Astrocyte (in vitro differentiated cells and primary cell): ENCODE data around the gene GOLGA6A.

Source experiments
- EZH2 ChIP-seq: IDR thresholded peaks from 2 replicates; pipeline ENCODE4 v1.6.1; 2012; ENCODE audit warnings: mild to moderate bottlenecking, low read length, inconsistent platforms; ENCODE audit not compliant: insufficient read depth
- TF ChIP-seq, protein P1 (sequence below): IDR thresholded peaks from 2 replicates; pipeline ENCODE4 v1.5.1; 2011; ENCODE audit warnings: low read depth, mild to moderate bottlenecking, inconsistent platforms, low read length, moderate library complexity; ENCODE audit not compliant: insufficient read depth

DNA sequence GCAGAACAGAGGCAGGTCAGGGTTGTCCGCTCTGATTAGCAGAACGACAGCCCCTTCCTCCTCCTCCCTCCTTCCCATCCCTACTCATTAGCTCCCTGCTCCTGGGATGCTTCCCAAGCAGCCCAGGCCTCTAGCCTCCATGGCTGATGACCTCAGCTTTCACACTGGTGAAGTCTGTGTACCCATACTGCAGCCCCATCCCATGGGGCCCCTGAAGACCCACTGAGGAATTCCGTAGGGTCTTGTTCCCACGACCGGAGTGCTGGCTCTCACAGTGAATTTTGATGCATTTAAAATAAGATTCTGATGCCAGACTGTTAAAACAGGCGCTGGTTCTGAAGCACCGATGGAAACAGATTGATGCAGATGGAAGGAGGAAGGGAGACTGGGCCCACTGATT lies 36.1 kb downstream of the GOLGA6A start:
- TF ChIP-seq, protein P1, sequence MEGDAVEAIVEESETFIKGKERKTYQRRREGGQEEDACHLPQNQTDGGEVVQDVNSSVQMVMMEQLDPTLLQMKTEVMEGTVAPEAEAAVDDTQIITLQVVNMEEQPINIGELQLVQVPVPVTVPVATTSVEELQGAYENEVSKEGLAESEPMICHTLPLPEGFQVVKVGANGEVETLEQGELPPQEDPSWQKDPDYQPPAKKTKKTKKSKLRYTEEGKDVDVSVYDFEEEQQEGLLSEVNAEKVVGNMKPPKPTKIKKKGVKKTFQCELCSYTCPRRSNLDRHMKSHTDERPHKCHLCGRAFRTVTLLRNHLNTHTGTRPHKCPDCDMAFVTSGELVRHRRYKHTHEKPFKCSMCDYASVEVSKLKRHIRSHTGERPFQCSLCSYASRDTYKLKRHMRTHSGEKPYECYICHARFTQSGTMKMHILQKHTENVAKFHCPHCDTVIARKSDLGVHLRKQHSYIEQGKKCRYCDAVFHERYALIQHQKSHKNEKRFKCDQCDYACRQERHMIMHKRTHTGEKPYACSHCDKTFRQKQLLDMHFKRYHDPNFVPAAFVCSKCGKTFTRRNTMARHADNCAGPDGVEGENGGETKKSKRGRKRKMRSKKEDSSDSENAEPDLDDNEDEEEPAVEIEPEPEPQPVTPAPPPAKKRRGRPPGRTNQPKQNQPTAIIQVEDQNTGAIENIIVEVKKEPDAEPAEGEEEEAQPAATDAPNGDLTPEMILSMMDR = no peak
- TF ChIP-seq EZH2 = no peak
